ENCODE measurements around the gene DDX4.

The DDX4 gene

DNA sequence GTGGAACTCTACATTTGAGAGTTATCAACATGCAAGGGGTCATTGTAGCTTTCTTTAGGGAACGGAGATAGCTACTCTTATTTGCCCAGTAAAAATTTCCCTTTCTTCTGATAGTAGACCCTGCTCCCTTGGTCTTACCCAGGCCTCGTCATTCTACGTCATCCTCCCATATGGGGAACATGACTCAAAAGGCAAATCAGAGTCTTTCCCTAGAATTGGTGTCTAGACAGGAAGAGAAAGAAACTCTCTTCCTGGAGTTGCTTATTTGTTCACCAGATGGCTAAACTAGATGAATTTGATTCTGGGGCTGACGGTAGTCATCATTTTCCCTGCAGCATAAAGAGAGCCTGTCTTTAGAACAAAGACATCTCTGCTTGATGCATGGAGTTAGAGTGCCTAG, 13.6 kb upstream of the DDX4 start:
- H2BK15ac ChIP-seq (ENCODE audit: low read length), result no peak overlapping the region
- no peak overlapping the region for H3K9ac ChIP-seq (ENCODE audit: low read depth, low read length, poor library complexity)
- no peaks in the 10 kb centered on the region for H3K4me1 ChIP-seq (ENCODE audit: control insufficient read depth in 2 of 2, insufficient read depth in 1 of 2, low read depth in 1 of 2, low read length in 2 of 2)
- no peak overlapping the region for H2AK5ac ChIP-seq (ENCODE audit: low read depth, low read length)
- H3K14ac ChIP-seq (ENCODE audit: low read length), result no peak overlapping the region
- H3K36me3 ChIP-seq (replicated peaks in 1 of 2; ENCODE audit: control insufficient read depth in 2 of 2, insufficient read depth in 2 of 2, low read length in 2 of 2), result no peaks in the 10 kb centered on the region
- no peak overlapping the region for H3K27ac ChIP-seq (replicated peaks; ENCODE audit: low read length)
- no peak overlapping the region for H3K4me2 ChIP-seq (ENCODE audit: insufficient read depth, low read length, poor library complexity, severe bottlenecking)
- no peaks in the 10 kb centered on the region for H3K79me1 ChIP-seq (ENCODE audit: low read depth, low read length)
- H3K4ac ChIP-seq (ENCODE audit: low read length), result no peak overlapping the region
- H2AFZ ChIP-seq (ENCODE audit: low read length), result no peak overlapping the region
- H4K91ac ChIP-seq (ENCODE audit: low read depth, low read length, poor library complexity), result no peak overlapping the region
- peaks cover 0 to 9% (median 0%) of the 10 kb centered on the region in 3 experiments for H3K27me3 ChIP-seq (ENCODE audit: control insufficient read depth in 3 of 3, insufficient read depth in 3 of 3, low read depth in 1 of 3, low read length in 3 of 3)
- DNase-seq (ENCODE audit: low spot score), result no peak
- H2BK5ac ChIP-seq (ENCODE audit: low read length), result no peak overlapping the region
- no peak overlapping the region for H2BK120ac ChIP-seq (ENCODE audit: low read depth, low read length)
- no peak overlapping the region for H3K4me3 ChIP-seq (ENCODE audit: low read length in 2 of 2)
- H3K9me3 ChIP-seq (replicated peaks in 1 of 2; ENCODE audit: control insufficient read depth in 2 of 2, insufficient read depth in 1 of 2, low read depth in 1 of 2, low read length in 2 of 2), result no peaks in the 10 kb centered on the region
- no peak overlapping the region for H2BK12ac ChIP-seq (ENCODE audit: low read length)
- no peak overlapping the region for H4K8ac ChIP-seq (ENCODE audit: low read depth, low read length)
- no peak overlapping the region for H3K23ac ChIP-seq (ENCODE audit: low read depth, low read length, poor library complexity)
- H3K18ac ChIP-seq (ENCODE audit: low read length), result no peak overlapping the region
- WGBS, 2 donors (ENCODE audit: extremely low coverage in 2 of 2, insufficient read length in 2 of 2, insufficient replicate concordance in 1 of 2), result no CpG with 5 or more reads among the region's 4 CpGs

DNA sequence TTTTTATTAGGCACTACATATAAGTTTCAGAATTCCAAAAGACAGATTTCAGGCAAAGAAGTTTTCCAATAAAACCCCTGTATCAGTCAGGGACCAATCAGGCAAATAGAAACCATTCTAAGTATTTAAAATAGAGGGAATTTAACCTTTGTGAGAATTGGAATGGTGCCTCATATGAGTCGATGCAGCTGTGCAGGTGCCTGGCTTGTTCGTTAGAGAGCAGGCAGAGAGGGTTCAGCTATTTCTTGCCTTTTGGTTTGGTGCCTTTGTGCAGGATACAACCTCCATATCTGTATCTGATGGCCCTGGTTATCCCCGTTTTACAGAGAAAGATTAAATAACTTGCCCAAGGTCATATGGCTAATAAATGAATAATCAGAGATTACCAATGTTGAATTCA, 6.0 kb upstream of the DDX4 start:
- Histone ChIP-seq H3K4me2 (ENCODE audit: insufficient read depth, low read length, poor library complexity, severe bottlenecking) (no peak overlapping the region), H2BK15ac (ENCODE audit: low read length) (no peak overlapping the region), H2AK5ac (ENCODE audit: low read depth, low read length) (no peak overlapping the region), H2BK120ac (ENCODE audit: low read depth, low read length) (no peak overlapping the region), H3K36me3 (replicated peaks in 1 of 2; ENCODE audit: control insufficient read depth in 2 of 2, insufficient read depth in 2 of 2, low read length in 2 of 2) (no peaks in the 10 kb centered on the region), H3K9me3 (replicated peaks in 1 of 2; ENCODE audit: control insufficient read depth in 2 of 2, insufficient read depth in 1 of 2, low read depth in 1 of 2, low read length in 2 of 2) (no peaks in the 10 kb centered on the region), H3K18ac (ENCODE audit: low read length) (no peak overlapping the region), H3K79me1 (ENCODE audit: low read depth, low read length) (no peaks in the 10 kb centered on the region), H4K91ac (ENCODE audit: low read depth, low read length, poor library complexity) (no peak overlapping the region), H4K8ac (ENCODE audit: low read depth, low read length) (no peak overlapping the region), H3K27ac (replicated peaks; ENCODE audit: low read length) (no peak overlapping the region), H2AFZ (ENCODE audit: low read length) (no peak overlapping the region), H3K27me3 (ENCODE audit: control insufficient read depth in 3 of 3, insufficient read depth in 3 of 3, low read depth in 1 of 3, low read length in 3 of 3) (no peaks in the 10 kb centered on the region), H2BK5ac (ENCODE audit: low read length) (no peak overlapping the region), H3K14ac (ENCODE audit: low read length) (no peak overlapping the region), H3K9ac (ENCODE audit: low read depth, low read length, poor library complexity) (no peak overlapping the region), H3K4ac (ENCODE audit: low read length) (no peak overlapping the region), H2BK12ac (ENCODE audit: low read length) (no peak overlapping the region), H3K4me1 (ENCODE audit: control insufficient read depth in 2 of 2, insufficient read depth in 1 of 2, low read depth in 1 of 2, low read length in 2 of 2) (no peaks in the 10 kb centered on the region), H3K23ac (ENCODE audit: low read depth, low read length, poor library complexity) (no peak overlapping the region), H3K4me3 (ENCODE audit: low read length in 2 of 2) (no peak overlapping the region)
- WGBS, 2 donors (ENCODE audit: extremely low coverage in 2 of 2, insufficient read length in 2 of 2, insufficient replicate concordance in 1 of 2), result no CpG with 5 or more reads among the region's 3 CpGs
- DNase-seq (ENCODE audit: low spot score), result no peak

DNA sequence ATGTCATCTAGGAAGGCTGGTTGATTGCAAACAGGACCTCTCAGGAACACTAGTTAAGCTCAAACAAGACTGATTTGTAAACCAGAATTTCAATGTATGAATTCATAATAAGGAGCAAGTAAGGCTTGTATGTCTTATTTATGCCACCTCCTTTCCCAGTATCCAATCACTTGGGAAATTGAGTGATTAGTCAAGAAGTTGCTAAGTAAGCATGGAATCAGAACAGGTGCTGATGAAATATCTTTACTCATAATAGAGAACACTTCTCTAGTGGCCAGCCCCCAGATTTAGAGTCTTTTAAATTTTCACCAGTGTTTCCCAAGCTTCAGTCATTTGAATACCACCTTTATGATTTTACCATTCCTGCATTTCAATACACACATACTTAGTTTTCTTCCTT, 5.3 kb upstream of the DDX4 start:
- Histone ChIP-seq H3K4me2 (ENCODE audit: insufficient read depth, low read length, poor library complexity, severe bottlenecking) (no peak overlapping the region), H4K91ac (ENCODE audit: low read depth, low read length, poor library complexity) (no peak overlapping the region), H2BK12ac (ENCODE audit: low read length) (no peak overlapping the region), H2BK120ac (ENCODE audit: low read depth, low read length) (no peak overlapping the region), H3K4me1 (ENCODE audit: control insufficient read depth in 2 of 2, insufficient read depth in 1 of 2, low read depth in 1 of 2, low read length in 2 of 2) (no peaks in the 10 kb centered on the region), H2BK5ac (ENCODE audit: low read length) (no peak overlapping the region), H3K23ac (ENCODE audit: low read depth, low read length, poor library complexity) (no peak overlapping the region), H4K8ac (ENCODE audit: low read depth, low read length) (no peak overlapping the region), H2BK15ac (ENCODE audit: low read length) (no peak overlapping the region), H3K27me3 (ENCODE audit: control insufficient read depth in 3 of 3, insufficient read depth in 3 of 3, low read depth in 1 of 3, low read length in 3 of 3) (no peaks in the 10 kb centered on the region), H3K4me3 (ENCODE audit: low read length in 2 of 2) (no peak overlapping the region), H3K18ac (ENCODE audit: low read length) (no peak overlapping the region), H3K14ac (ENCODE audit: low read length) (no peak overlapping the region), H3K79me1 (ENCODE audit: low read depth, low read length) (no peaks in the 10 kb centered on the region), H3K9ac (ENCODE audit: low read depth, low read length, poor library complexity) (no peak overlapping the region), H2AFZ (ENCODE audit: low read length) (no peak overlapping the region), H3K27ac (replicated peaks; ENCODE audit: low read length) (no peak overlapping the region), H3K4ac (ENCODE audit: low read length) (no peak overlapping the region), H2AK5ac (ENCODE audit: low read depth, low read length) (no peak overlapping the region), H3K36me3 (replicated peaks in 1 of 2; ENCODE audit: control insufficient read depth in 2 of 2, insufficient read depth in 2 of 2, low read length in 2 of 2) (no peaks in the 10 kb centered on the region), H3K9me3 (replicated peaks in 1 of 2; ENCODE audit: control insufficient read depth in 2 of 2, insufficient read depth in 1 of 2, low read depth in 1 of 2, low read length in 2 of 2) (no peaks in the 10 kb centered on the region)
- DNase-seq (ENCODE audit: low spot score), result no peak

DNA sequence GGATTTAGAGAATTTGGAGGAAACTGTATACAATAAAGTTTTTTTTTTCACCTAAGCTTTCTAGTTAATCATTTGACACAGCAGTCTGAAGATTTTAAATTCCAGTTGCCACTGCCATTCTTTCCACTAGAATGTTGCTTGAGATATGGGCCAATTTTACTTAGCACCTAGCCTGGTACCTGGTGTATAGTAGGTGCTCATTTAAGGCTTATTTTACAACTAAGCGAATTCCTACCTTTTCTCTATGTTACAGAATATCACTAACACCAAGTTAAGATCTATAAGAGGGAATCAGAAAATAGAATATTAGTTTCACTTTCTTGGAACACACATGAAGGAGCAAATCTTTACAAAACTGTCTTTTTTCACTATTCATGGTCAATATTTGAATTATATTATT, 3.2 kb upstream of the DDX4 start:
- no peak overlapping the region for H3K4ac ChIP-seq (ENCODE audit: low read length)
- no peaks in the 10 kb centered on the region for H3K9me3 ChIP-seq (replicated peaks in 1 of 2; ENCODE audit: control insufficient read depth in 2 of 2, insufficient read depth in 1 of 2, low read depth in 1 of 2, low read length in 2 of 2)
- no peaks in the 10 kb centered on the region for H3K4me1 ChIP-seq (ENCODE audit: control insufficient read depth in 2 of 2, insufficient read depth in 1 of 2, low read depth in 1 of 2, low read length in 2 of 2)
- H3K27ac ChIP-seq (replicated peaks; ENCODE audit: low read length), result no peak overlapping the region
- WGBS, 2 donors (ENCODE audit: extremely low coverage in 2 of 2, insufficient read length in 2 of 2, insufficient replicate concordance in 1 of 2), result no CpG with 5 or more reads among the region's 1 CpG
- no peak overlapping the region for H3K23ac ChIP-seq (ENCODE audit: low read depth, low read length, poor library complexity)
- no peaks in the 10 kb centered on the region for H3K27me3 ChIP-seq (ENCODE audit: control insufficient read depth in 3 of 3, insufficient read depth in 3 of 3, low read depth in 1 of 3, low read length in 3 of 3)
- H2BK15ac ChIP-seq (ENCODE audit: low read length), result no peak overlapping the region
- no peak overlapping the region for H3K4me3 ChIP-seq (ENCODE audit: low read length in 2 of 2)
- H2BK12ac ChIP-seq (ENCODE audit: low read length), result no peak overlapping the region
- no peaks in the 10 kb centered on the region for H3K36me3 ChIP-seq (replicated peaks in 1 of 2; ENCODE audit: control insufficient read depth in 2 of 2, insufficient read depth in 2 of 2, low read length in 2 of 2)
- DNase-seq (ENCODE audit: low spot score), result no peak
- no peak overlapping the region for H3K14ac ChIP-seq (ENCODE audit: low read length)
- H2BK120ac ChIP-seq (ENCODE audit: low read depth, low read length), result no peak overlapping the region
- H4K91ac ChIP-seq (ENCODE audit: low read depth, low read length, poor library complexity), result no peak overlapping the region
- no peak overlapping the region for H3K4me2 ChIP-seq (ENCODE audit: insufficient read depth, low read length, poor library complexity, severe bottlenecking)
- H2AK5ac ChIP-seq (ENCODE audit: low read depth, low read length), result no peak overlapping the region
- H3K18ac ChIP-seq (ENCODE audit: low read length), result no peak overlapping the region
- H2AFZ ChIP-seq (ENCODE audit: low read length), result no peak overlapping the region
- H3K79me1 ChIP-seq (ENCODE audit: low read depth, low read length), result no peaks in the 10 kb centered on the region
- H4K8ac ChIP-seq (ENCODE audit: low read depth, low read length), result no peak overlapping the region
- no peak overlapping the region for H3K9ac ChIP-seq (ENCODE audit: low read depth, low read length, poor library complexity)
- no peak overlapping the region for H2BK5ac ChIP-seq (ENCODE audit: low read length)

All from neuronal stem cell (in vitro differentiated cells).